TTC549 (cell line): ENCODE data around the gene PAPPA2.

Experiments
- FAIRE-seq: peaks from 2 replicates; lab custom pipeline; 2012; peaks lifted over from hg19 to GRCh38; lab: Jason Lieb, UNC

Gene PAPPA2

DNA sequence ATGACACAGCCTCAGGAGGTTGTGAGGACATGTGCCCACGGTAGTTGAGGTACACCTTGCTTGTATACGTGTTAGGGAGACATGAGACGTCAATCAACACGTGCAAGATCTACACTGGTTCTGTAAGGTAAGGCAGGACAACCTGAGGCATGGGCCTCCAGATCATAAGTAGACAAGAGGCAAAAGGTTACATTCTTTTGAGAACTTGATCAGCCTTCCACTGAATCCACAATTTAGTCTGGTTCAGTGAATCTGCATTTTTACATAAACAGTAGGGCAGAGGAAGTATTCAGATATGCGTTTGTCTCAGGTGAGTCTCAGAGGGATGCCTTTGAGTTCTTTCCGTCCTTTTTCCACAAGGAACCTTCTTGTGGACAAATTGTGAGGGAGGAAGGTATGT, 352.6 kb downstream of the PAPPA2 start:
- FAIRE-seq, result no peak

DNA sequence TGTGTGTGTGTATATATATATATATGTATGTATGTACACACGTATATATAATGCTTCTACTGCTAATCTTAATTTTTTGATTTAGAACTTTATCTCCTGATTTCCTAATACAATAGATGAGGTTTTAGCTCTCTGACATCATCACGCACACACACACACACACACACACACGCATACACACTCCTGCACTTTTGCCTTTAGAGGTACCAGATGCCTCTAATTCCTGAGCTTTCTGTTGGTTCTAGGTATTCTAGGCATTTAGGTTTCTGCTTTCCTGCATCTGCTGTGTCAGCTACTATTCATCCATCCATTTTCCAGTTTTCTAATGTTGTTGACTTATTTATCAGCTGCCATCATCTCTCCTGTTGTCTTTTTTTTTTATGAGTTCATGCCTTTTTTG, 353.3 kb downstream of the PAPPA2 start:
- FAIRE-seq, result no peak

DNA sequence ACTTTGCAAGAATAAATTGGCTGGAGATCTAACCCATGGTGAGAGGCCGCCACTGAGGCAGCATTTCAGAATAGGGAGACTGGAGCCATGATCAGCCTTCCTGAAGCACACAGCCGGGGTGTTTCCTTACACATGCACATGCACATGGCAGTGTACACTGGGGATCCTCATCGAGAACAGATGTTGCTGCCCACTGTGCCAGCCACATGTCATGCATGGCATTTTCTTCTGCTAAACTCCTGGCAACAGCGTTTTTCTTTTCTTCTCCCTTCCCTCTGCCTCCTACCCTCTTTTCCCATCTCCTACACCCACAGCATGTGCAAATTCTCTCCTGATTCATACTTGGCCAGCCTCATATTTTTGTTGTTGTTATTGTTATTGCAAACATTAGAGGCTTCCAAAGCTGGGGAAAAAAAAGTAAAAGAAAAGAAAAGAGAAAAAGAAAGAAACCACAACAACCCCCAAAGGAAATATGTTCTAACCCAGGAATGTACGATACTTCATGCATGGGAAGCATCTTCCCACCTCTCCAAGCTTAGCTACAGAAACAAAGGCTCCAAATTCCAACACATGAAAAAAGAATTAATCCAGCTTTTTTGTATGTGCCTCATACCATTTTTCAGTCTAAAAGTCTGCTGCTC, 357.5 kb downstream of the PAPPA2 start:
- no peak for FAIRE-seq

DNA sequence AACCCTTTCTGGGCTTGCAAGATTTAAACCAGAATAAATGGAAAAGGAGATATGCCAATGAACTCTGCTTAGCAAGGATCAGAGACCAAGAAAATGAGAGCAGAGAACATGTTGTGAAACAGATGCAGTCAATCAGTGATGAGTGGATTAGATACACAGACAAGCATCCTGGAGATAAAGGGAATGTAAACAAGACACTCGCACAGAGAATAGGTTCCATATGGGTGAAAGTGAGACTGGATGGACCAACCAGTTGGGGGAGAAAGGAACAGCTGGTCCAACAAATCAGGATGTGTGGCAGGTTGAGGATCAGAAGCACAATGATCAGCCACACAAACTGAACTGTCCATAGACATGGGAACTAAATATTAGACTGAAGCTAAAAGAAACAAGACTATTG, 363.3 kb downstream of the PAPPA2 start:
- FAIRE-seq, result no peak

DNA sequence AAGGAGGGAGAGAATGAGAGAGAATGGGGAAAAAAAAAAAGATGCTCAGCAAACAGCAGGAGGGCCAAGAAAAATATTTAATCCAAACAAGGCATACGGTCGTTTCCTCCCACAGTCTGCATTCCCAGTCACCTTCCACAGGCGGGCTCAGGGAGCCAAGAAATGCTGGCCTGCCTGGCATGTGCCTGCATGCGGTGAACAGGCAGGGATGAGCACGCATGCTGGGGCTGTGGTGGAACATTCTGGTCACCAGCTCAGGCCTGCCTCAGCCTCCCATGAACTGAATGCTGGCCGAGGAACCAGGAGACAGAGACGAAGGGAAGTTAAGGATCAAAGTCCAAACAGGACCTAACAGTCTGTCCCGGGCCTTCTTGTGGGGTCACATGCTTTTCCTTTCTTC, 366.3 kb downstream of the PAPPA2 start:
- FAIRE-seq, result no peak

DNA sequence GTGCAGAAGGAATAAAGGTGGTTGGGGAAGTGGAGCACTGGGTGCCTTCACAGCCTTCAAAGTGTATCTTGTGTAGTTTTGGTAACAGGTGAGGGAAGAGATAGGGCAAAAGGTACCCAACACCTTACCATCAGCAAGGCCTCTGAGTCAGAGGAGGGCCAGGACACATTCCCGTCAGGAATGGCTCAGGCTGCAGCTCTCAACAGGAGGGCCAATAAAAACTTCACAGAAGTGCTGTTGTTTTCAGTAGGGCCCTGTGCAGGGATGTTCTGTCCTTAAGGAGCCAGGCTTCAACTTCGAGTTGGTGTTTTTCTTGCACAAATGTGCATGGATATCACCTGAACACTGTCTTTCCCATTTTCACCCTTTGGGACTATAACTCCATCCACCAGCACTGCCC, 368.2 kb downstream of the PAPPA2 start:
- no peak for FAIRE-seq

DNA sequence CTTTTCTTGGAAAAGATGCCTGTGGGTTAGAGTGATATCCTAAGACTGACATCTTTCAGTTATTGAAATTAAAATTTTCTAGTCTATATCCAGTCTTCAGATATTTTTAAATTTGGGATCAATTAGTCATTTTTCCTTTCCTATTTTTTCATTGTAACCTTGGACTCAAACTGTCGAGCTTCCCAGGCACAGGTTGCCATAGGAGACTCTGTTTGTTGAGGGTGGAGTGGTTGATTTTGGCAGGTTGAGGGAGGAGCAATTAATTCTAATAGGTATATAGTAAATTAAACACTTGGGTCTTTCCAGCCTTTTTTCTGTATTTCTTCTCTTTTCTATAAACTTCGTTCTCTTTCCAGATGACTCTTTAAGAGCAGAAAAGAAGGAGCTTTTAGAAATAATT, 374.7 kb downstream of the PAPPA2 start:
- no peak for FAIRE-seq

DNA sequence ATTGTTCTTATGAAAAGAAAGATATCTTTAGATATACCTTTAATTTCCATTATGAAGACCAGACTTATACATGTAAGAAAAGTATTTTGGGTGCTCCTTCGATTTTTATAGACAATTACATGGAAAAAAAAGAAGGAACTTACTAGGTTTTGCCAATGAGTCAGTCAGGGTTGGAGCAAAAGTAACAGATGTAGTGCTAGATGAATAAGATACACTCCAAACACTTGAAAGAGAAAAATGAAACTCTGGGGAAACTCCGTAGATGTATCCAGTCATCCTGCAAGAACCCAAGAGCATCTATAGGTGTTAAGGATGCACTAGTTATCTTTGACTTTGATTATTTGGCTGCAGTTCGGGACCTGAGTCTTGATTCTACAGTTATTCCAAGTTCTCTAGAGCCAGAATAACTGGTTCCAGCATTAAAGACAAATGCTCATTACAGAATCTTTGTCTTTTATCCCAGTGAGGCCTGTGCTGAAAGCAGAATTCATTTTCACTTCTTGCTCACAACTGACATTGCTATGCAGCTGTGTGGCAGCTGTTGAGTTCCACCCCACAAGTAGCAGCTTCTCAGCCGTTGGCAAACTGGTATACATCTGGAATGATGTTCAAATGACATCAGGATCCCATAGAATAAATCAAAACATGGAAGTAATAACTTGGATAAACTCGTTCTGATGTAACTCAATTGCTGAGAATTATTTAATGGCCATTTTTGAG, 375.5 kb downstream of the PAPPA2 start:
- FAIRE-seq, result no peak

DNA sequence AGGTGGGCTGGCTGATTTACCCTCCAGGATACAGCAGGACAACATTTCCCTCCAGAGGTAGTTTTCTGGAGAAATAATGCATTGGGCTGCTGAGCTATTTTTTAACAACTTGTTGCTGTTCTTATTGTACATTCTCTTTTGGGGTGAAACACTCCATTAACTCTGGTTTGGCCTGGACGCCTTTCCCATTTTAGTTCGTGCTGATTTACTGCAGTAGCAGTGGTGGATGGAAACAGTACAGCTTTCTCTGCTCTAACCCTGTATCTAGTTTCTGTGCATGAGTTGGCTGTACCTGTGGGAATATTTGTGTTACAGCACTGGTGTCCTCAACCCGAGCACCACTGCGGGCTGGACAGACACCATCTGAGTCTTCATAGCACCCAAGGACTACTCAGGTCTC, 376.2 kb downstream of the PAPPA2 start:
- FAIRE-seq, result no peak

DNA sequence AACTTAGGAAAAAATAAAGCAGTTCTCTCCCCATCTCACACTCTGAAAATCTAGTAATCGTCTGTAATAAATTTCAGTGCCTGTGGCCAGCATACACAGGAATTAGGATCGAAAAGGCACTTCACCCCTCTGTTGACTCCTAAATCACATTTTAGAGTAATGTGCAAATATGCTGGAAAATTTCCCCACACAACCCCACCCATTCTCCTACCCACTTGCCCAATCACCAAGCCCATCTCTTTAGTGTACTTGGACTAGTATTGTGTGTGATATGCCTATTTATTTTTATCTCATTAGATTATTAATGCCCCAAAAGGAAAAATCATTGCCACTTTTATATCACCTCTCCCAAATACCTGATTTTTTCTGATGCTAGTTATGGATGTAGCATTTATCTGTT, 378.3 kb downstream of the PAPPA2 start:
- no peak for FAIRE-seq

DNA sequence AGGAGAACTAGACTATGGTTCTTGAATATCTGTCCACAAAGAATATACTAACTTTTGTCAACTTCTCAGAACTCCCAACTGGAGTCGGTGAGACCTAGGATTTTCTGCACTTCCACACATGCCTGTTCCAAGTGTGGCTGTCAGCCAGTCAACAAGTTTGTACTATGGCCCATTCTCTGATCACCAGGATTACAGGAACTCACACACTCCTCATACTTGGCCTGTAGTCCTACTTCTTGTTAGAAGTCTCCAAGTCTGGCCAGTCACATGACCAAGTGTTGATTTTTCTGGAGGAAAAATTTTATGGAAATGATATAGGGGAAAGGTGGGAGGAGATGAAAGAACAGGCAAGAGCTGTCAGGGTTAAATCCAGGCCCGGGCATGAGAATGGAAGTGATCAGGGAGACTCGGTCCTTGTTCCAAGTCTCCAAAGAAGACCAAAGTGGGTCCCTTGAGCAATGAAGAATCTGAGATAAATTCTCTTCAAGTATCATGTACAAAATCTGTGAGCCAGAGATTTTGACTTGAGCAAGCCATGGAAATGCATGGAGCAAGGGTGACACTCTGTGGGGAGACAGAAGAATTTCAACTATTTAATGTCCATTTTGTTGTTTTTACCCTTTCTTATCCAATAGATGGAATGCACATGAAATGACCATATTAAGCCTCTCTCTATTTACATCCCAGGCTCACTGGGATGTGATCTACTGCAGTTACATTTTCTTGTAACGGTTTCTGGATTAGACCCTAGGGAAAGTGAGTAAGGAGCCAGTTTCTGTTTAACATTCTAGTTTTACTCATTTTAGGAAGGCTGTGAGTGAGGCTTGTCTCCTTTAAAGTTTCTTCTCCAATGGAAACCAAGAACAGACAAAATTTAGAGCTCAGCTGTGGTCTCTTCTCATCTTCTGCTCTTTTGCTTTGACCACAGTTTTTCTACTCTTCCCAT, 380.6 kb downstream of the PAPPA2 start:
- FAIRE-seq, result peak; percentile 65

DNA sequence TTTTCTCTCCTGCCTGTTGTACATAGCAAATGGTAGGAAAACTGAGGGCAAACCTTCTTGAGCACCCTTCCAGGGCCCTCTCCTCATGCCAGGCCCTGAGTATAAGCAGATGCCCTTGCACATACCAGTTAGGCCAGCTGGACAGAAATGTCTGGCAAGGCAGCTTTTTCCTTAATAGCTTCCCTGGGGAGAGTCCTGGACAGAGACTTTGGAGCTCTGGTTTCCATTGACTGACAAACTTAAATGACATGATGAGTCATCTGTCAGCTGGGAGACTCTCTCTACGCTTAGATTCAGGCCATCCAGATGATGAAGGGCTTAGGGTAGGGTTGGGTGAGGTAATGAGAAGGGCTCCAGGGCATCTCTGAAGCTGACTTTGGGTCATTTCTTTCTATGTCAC, 384.1 kb downstream of the PAPPA2 start:
- FAIRE-seq, result no peak

DNA sequence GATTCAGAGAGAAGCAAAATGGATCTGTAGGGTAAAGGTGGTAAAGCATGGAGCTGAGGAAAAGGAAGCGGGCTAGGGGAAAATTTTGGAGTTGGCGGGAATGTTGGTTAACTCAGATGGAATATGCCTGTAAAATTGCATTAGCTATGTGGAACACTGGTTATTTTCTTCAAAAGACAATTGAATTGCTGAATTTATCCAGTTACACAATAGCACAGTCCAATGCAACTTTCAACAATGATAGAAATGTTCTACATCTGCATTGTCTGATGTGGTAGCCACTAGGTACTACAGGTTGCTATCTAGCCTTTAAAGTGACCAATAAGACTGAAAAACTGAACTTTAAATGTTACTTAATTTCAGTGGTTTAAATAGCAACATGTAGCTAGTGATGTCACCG, 386.3 kb downstream of the PAPPA2 start:
- no peak for FAIRE-seq

DNA sequence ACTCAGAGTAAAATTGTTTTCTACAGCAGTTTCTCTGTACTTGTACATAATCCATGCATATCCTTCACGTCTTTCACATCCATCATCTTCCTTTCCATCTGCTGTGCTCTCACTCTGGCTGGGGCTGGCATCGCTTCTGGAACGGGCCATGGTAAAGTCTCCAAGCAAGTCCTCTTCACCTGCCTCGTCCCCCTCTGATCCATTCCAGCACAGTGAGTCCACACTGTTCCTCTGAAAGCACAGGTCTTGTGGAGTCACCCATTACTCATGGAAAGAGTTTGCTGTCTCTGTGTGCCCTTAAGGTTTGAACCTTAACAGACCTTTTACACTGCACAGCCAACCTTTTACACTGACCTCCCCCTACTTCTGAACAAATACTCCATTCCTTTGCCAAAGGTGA, 387.9 kb downstream of the PAPPA2 start:
- no peak for FAIRE-seq

DNA sequence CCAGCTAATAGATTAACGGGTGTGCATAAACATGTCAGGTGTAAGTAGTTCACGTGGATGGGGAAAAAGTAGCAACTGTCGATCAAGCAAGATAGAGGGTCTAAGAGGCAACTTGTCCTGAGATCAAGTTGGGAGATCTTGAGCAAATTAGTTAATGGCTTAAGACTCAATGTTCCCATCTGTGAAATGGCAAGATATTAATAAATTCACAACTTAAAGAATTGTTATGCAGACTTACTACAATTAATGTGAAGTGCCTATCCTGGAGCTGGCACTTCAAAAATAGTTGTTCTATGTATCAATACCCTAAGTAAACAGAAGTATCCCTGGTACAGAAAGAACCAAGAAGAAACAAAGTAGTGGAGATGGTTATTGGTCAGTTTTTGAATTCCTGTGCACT, 389.1 kb downstream of the PAPPA2 start:
- FAIRE-seq, result no peak

DNA sequence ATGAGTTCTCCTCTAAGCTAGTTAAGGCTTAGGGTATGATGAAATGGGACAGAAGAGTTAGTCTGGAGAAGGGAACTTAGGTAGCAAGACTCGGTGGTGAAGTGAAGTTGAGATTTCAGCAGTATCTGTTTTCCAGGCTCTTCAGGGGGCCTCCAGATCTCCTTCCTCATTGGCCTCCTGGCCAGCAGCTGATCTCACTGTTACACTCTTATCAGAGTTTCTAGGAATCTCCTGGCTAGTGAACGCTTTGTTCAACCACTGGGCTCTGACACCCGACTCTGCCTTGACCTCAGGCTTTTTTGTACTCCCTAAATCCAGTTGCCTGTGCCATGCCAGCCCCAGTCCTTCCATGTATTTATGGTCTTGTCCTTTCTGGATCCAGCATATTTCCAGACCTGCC, 390.5 kb downstream of the PAPPA2 start:
- no peak for FAIRE-seq

DNA sequence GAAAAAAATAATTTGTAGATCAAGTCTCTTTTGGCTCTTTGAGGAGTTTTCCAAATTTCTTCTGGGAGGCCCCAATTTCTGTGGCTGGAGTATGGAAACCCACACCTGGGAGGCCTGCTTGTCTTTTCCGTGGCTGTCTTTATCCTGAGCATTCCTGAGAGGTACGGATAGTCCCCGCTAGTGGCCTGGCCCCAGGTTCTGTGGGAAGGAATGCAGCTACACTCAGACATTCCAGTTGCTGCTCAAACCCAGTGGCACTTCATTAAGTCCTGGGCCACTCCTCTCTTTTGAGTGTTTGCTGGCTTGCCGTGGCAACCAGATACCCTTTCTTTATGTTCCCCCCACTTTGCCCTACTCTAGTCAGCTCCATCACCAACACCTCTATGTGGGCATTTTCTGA, 391.1 kb downstream of the PAPPA2 start:
- no peak for FAIRE-seq

DNA sequence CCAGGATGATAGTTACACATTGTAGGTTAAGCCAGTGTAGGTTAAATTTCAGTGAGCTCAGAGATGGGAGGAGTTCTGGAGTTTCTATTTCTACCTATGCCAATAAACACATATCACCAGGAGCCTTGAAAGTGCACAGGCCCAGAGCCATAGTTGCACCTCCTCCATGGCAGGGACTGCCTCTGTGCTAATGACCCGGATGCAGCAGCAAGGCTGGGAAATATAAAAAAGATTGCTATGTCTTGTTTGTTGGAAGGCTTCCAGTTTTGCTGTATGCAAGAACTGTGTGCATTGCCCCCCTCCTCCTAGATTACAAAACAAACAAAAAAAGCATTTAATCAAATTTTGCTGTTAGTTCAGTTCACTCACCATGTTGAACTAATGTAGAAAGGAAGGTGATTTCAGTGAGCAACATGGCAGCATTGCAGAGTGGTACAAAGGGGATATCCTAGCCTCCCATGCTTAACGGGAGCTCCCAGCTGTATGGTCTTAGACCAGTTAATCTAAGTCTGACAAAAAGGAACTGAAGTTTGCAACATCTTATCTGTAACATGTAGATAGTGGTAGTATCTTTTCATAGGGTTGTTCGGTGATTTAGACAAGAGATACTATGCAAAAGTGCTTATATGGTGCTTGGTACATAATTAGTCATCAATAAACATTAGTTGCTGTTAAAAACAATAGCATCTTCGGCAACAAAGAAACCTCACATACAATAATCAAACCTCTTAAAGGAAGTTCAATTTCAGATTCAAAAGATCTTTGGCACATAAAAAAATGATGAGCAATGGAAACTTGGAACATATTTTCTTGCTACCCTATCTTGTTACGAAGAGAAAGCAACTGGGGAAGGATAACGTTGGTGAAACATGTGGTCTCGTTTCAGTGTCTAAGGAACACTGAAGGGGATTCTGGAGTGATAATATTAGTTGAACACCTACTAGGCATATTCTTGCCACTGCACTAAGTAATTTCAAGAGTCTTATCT, 392.1 kb downstream of the PAPPA2 start:
- no peak for FAIRE-seq

DNA sequence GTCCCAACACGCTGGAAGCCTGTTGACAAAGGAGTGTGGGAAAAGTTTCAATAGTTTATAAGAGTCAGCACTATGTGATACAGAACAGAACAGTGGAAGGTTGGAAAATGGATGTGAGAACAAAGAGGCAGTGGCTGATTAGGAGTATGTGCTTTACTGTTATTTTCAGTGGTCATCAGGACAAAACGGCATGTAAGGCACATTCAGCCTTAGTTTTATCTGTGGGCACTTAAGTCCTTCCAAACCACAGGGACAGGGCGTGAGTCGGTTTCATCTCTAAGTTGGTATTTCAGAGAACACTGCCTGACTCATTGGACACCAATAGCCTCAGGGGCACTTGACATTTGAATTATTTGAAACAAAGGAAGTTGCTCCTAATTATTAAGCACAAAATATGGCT, 394.7 kb downstream of the PAPPA2 start:
- no peak for FAIRE-seq

DNA sequence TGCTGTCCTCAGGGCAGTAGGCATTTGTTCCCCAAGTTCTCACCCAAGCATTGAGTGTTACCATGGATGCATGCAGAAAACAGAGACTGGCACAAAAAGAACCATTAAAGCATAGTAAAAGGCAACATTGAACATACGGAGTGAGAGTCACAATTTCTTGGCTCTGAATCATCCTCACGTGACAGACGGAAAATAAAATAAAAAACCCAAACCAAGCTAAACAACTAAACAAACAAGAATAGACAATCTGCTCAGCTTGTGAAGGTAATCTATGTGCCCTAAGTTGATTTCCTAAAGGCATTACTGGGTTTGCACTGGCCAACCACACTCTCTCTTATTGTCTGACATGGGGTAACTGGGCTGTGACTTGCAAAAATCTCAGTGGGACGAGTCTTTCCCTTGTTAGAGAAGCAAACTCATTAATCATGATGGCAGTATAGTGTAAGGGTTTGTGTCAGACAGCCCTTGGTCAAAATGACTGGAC, 395.5 kb downstream of the PAPPA2 start:
- FAIRE-seq, result no peak

DNA sequence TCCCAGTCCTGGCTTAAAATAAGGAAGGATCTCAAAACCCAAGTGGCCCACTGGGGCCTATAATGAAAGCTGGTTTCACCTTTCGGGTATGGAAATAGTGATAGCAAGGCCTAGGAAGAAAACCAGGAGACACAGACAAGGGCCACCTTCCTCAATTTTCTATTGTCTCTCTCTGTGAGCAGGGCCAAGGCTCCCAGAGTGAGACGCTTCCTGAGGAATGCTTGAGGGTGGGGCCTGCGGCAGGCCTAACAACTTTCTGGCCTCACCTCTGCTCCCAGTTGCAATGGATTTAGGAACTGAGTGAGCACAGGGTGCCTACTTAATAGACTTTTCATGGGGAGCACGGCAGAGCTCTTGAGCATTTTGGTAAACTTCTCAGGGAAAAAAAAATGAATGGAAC, 400.6 kb downstream of the PAPPA2 start:
- FAIRE-seq, result no peak

DNA sequence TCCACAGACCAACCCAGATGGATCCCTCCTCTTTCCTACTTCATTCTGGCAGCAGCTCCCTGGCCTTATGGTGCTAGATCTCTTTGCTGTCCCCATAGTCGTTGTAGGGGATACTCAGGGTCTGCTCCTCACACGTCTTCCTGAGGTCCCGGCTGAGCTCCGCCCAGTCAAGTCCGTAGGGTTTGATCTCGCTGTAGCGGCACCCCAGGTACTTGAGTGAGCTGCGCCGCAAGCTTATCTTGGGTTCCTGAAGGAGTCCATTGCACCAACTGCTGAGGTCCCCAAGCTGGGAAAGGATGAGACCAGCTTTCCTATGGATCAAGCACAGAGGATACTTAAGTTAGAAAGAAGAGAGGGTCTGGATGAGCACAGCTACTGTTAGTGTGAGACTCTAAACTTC, 401.2 kb downstream of the PAPPA2 start:
- FAIRE-seq, result no peak
